Myocyte (in vitro differentiated cells): ENCODE results near the gene SLC35B1. TPM values are rescaled to one million over a fixed set of nuclear protein-coding genes. Genes with fewer than 3 reads are reported as not detected.
"Not testable (repeated sequence)": the region's sequence is repeated elsewhere in the genome, so short reads cannot be mapped to it uniquely, and the experiment has no call there.

Source experiments
- DNase-seq: peaks from one replicate; pipeline ENCODE4 v3.0.0-alpha.2; 2012; ENCODE audit warnings: low read depth
- total RNA-seq: library from RNA; depleted of rRNA; stranded (reverse); fragments of >200 nt; gene quantifications from 2 replicates; pipeline ENCODE4 v1.2.3, GENCODE V29; 2014

Gene SLC35B1
- total RNA-seq, 1 donor from 2014 or later, result 88.3 TPM

- not testable (repeated sequence) for DNase-seq
Measured at GRCh38 chr17:49673679-49674078, 34.1 kb downstream of the SLC35B1 start.

- no peak for DNase-seq
Measured at GRCh38 chr17:49670641-49671040, 37.1 kb downstream of the SLC35B1 start.

- DNase-seq, result no peak
Measured at GRCh38 chr17:49670002-49670401, 37.8 kb downstream of the SLC35B1 start.

- no peak for DNase-seq
Measured at GRCh38 chr17:49667854-49668253, 39.9 kb downstream of the SLC35B1 start.

- no peak for DNase-seq
Measured at GRCh38 chr17:49664706-49665211, 43.0 kb downstream of the SLC35B1 start.

GRCh38 chr17:49659661-49660382 is 47.9 kb downstream of the SLC35B1 start:
- DNase-seq, result no peak

- DNase-seq, result no peak
Measured at GRCh38 chr17:49656247-49656646, 51.5 kb downstream of the SLC35B1 start.

Other genes starting within 250 kb of the SLC35B1 start
- 44.7 and 113 TPM in 2 replicates for gene NGFR, start 212.7 kb downstream of the SLC35B1 start, total RNA-seq
- not detected in 2 replicates for gene NXPH3, start 132.1 kb downstream of the SLC35B1 start, total RNA-seq
- gene SPOP, start 29.9 kb downstream of the SLC35B1 start, total RNA-seq, result 35.7 and 47.1 TPM in 2 replicates
- 21.0 and 27.9 TPM in 2 replicates for gene FAM117A, start 56.2 kb upstream of the SLC35B1 start, total RNA-seq
- 28.5 and 34.9 TPM in 2 replicates for gene KAT7, start 80.7 kb upstream of the SLC35B1 start, total RNA-seq
- gene TAC4, start 140.1 kb upstream of the SLC35B1 start, total RNA-seq, result not detected in 2 replicates